CD14-positive monocyte (primary cell): ENCODE measurements around the gene BRICD5. TPM values are rescaled to one million over a fixed set of nuclear protein-coding genes. Genes with fewer than 3 reads are reported as not detected.

ENCODE experiments used
- DNase-seq, 3 donors: peaks; one replicate each; pipeline ENCODE4 v3.0.0-alpha.2; 2011 to 2022
- H2AFZ ChIP-seq: 2 replicates; pipeline ENCODE4 v1.6.0; 2012; ENCODE audit warnings: mild to moderate bottlenecking, low read depth, low read length, inconsistent platforms; ENCODE audit not compliant: insufficient read depth, poor library complexity, severe bottlenecking
- H3K27ac ChIP-seq, 2 donors: 1 replicate in 1 of 2; 2 replicates in 1 of 2; pipeline ENCODE4 v1.5.1; 2012 to 2013; ENCODE audit warnings: low read length in 2 of 2, control low read depth in 1 of 2, inconsistent platforms in 1 of 2, low read depth in 1 of 2, mild to moderate bottlenecking in 1 of 2
- H3K27me3 ChIP-seq, 2 donors: one replicate each; pipeline versions ENCODE4 v1.6.0 to v1.6.1; 2011 to 2013; ENCODE audit warnings: low read length in 2 of 2; ENCODE audit not compliant: control insufficient read depth in 2 of 2, insufficient read depth in 2 of 2
- H3K36me3 ChIP-seq, 2 donors: replicated peaks in 1 of 2; 1 replicate in 1 of 2; 2 replicates in 1 of 2; pipeline versions ENCODE4 v1.5.1 to v1.6.1; 2012 to 2013; ENCODE audit warnings: low read length in 2 of 2, control low read depth in 1 of 2, inconsistent platforms in 1 of 2, mild to moderate bottlenecking in 1 of 2; ENCODE audit not compliant: insufficient read depth in 2 of 2, control insufficient read depth in 1 of 2
- H3K4me1 ChIP-seq, 2 donors: 1 replicate in 1 of 2; 2 replicates in 1 of 2; pipeline versions ENCODE4 v1.5.1 to v1.6.1; 2012 to 2013; ENCODE audit warnings: low read length in 2 of 2, control low read depth in 1 of 2, inconsistent platforms in 1 of 2, mild to moderate bottlenecking in 1 of 2, moderate library complexity in 1 of 2; ENCODE audit not compliant: insufficient read depth in 2 of 2, control insufficient read depth in 1 of 2
- H3K4me2 ChIP-seq: replicated peaks from 2 replicates; pipeline ENCODE3; 2012; ENCODE audit warnings: low read length, moderate library complexity, mild to moderate bottlenecking; ENCODE audit not compliant: poor library complexity, severe bottlenecking; ENCODE audit errors: extremely low read depth
- H3K4me3 ChIP-seq, 3 experiments: fragments of 200-600 bp in 1 of 3; sonication (generic) in 1 of 3; replicated peaks in 1 of 3; 1 replicate in 2 of 3; 2 replicates in 1 of 3; pipeline ENCODE4 v1.5.1; 2011 to 2013; ENCODE audit warnings: low read length in 3 of 3, mild to moderate bottlenecking in 3 of 3, control low read depth in 2 of 3, low read depth in 2 of 3, inconsistent platforms in 1 of 3, moderate library complexity in 1 of 3
- H3K79me2 ChIP-seq: 2 replicates; pipeline ENCODE4 v1.6.0; 2012; ENCODE audit warnings: mild to moderate bottlenecking, control low read depth, inconsistent platforms, low read length, moderate library complexity; ENCODE audit not compliant: insufficient read depth
- H3K9ac ChIP-seq: 2 replicates; pipeline ENCODE4 v1.6.0; 2017; ENCODE audit warnings: low read length, mild to moderate bottlenecking; ENCODE audit not compliant: insufficient read depth, poor library complexity, severe bottlenecking
- H3K9me3 ChIP-seq, 2 donors: replicated peaks in 1 of 2; 1 replicate in 1 of 2; 2 replicates in 1 of 2; pipeline versions ENCODE4 v1.5.1 to v1.6.1; 2012 to 2013; ENCODE audit warnings: low read length in 2 of 2, control low read depth in 1 of 2; ENCODE audit not compliant: control insufficient read depth in 1 of 2, insufficient read depth in 1 of 2
- H4K20me1 ChIP-seq: 2 replicates; pipeline ENCODE4 v1.6.0; 2012; ENCODE audit warnings: mild to moderate bottlenecking, low read length, control low read depth, moderate library complexity; ENCODE audit not compliant: insufficient read depth
- H3K27ac Mint-ChIP-seq, 7 donors: one replicate each; pipeline ENCODE4 v1.8.0; 2020; ENCODE audit warnings: mild to moderate bottlenecking in 7 of 7, mixed read lengths in 7 of 7, moderate library complexity in 6 of 7, inconsistent platforms in 2 of 7
- H3K27me3 Mint-ChIP-seq, 3 donors: one replicate each; pipeline ENCODE4 v1.8.0; 2021 to 2022; ENCODE audit warnings: low read depth in 3 of 3, mild to moderate bottlenecking in 3 of 3, mixed read lengths in 3 of 3, moderate library complexity in 3 of 3, inconsistent platforms in 1 of 3
- H3K36me3 Mint-ChIP-seq, 2 donors: one replicate each; pipeline ENCODE4 v1.8.0; 2020; ENCODE audit warnings: mixed read lengths in 2 of 2, inconsistent platforms in 1 of 2, mild to moderate bottlenecking in 1 of 2
- H3K4me1 Mint-ChIP-seq: one replicate; pipeline ENCODE4 v1.8.0; 2020; ENCODE audit warnings: mild to moderate bottlenecking, mixed read lengths
- H3K4me3 Mint-ChIP-seq, 2 donors: one replicate each; pipeline ENCODE4 v1.8.0; 2020; ENCODE audit warnings: mild to moderate bottlenecking in 2 of 2, mixed read lengths in 2 of 2, moderate library complexity in 1 of 2
- H3K9me3 Mint-ChIP-seq, 7 donors: one replicate each; pipeline ENCODE4 v1.8.0; 2020 to 2022; ENCODE audit warnings: mixed read lengths in 7 of 7, mild to moderate bottlenecking in 6 of 7, moderate library complexity in 6 of 7, inconsistent platforms in 2 of 7
- WGBS: methylation state at CpG from one replicate; pipeline ENCODE4 v1.1.5; 2013; ENCODE audit warnings: missing lambda C conversion rate; ENCODE audit not compliant: insufficient coverage; 5-methylcytosine and 5-hydroxymethylcytosine counted together
- intact Hi-C, 2 donors: fragments of 100-400 bp; cut with micrococcal nuclease; formaldehyde crosslinking; loops; one replicate each; pipeline versions ENCODE4 v1.15.0 to v1.15.1; 2023
- polyA plus RNA-seq, 3 donors: library from polyadenylated mRNA; depleted of rRNA in 1 of 3; unstranded in 2 of 3; stranded (reverse) in 1 of 3; fragments of 300-500 nt in 2 of 3; fragments of >200 nt in 1 of 3; fragmentation: Illumina TruSeq in 2 of 3; gene quantifications; 1 replicate in 2 of 3; 2 replicates in 1 of 3; pipeline ENCODE4 v1.2.3, GENCODE V29; 2012 to 2021
- TF ChIP-seq, protein P1 (sequence below): fragments of 200-600 bp; IDR thresholded peaks from one replicate; pipeline ENCODE4 v1.8.0; 2022; ENCODE audit warnings: antibody characterized with exemption, mild to moderate bottlenecking

The BRICD5 gene
- polyA plus RNA-seq, 3 donors = 8.8 TPM; not detected in 2

- WGBS = 88% methylated on average over 11 of the region's 20 CpGs
- intact Hi-C loops = no loop called here
- DNase-seq = no peak
- H3K4me1 ChIP-seq = peaks cover 13 to 22% of the 10 kb centered on the region in 2 donors
- no peak overlapping the region for H3K27ac ChIP-seq
- peaks cover 0 to 7% of the 10 kb centered on the region in 2 donors for H3K9me3 ChIP-seq
- H3K27ac Mint-ChIP-seq = no peak overlapping the region
- H3K4me3 Mint-ChIP-seq = no peak overlapping the region
- peaks cover 8 to 12% of the 10 kb centered on the region in 2 donors for H3K36me3 ChIP-seq
- no peak overlapping the region for H2AFZ ChIP-seq
- no peak overlapping the region for H3K4me2 ChIP-seq
- H4K20me1 ChIP-seq = peaks cover 84% of the 10 kb centered on the region
- H3K4me3 ChIP-seq = no peak overlapping the region
- peaks cover 7 to 18% of the 10 kb centered on the region in 2 donors for H3K36me3 Mint-ChIP-seq
- H3K9ac ChIP-seq = no peak overlapping the region
- H3K27me3 Mint-ChIP-seq = peaks cover 0 to 2% (median 0%) of the 10 kb centered on the region in 3 donors
- peaks cover 19% of the 10 kb centered on the region for H3K4me1 Mint-ChIP-seq
- H3K27me3 ChIP-seq = no peaks in the 10 kb centered on the region
- H3K9me3 Mint-ChIP-seq = peaks cover 0 to 14% (median 4%) of the 10 kb centered on the region in 7 donors
- TF ChIP-seq, protein P1, sequence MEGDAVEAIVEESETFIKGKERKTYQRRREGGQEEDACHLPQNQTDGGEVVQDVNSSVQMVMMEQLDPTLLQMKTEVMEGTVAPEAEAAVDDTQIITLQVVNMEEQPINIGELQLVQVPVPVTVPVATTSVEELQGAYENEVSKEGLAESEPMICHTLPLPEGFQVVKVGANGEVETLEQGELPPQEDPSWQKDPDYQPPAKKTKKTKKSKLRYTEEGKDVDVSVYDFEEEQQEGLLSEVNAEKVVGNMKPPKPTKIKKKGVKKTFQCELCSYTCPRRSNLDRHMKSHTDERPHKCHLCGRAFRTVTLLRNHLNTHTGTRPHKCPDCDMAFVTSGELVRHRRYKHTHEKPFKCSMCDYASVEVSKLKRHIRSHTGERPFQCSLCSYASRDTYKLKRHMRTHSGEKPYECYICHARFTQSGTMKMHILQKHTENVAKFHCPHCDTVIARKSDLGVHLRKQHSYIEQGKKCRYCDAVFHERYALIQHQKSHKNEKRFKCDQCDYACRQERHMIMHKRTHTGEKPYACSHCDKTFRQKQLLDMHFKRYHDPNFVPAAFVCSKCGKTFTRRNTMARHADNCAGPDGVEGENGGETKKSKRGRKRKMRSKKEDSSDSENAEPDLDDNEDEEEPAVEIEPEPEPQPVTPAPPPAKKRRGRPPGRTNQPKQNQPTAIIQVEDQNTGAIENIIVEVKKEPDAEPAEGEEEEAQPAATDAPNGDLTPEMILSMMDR = no peak
- H3K79me2 ChIP-seq = peaks cover 87% of the 10 kb centered on the region
These were observed 49.6 kb downstream of the BRICD5 start for GRCh38 chr16:2160915-2161551.

Other genes with a start within 250 kb of the BRICD5 start
- 1,000 to 10,000 TPM; 1,849 to 2,136 (median 1,893) TPM for gene RPS2, start 246.0 kb downstream of the BRICD5 start, polyA plus RNA-seq
- gene RNF151, start 244.0 kb downstream of the BRICD5 start, polyA plus RNA-seq = not detected
- gene TBL3, start 238.8 kb downstream of the BRICD5 start, polyA plus RNA-seq = 10 to 100 TPM; 33.9 to 37.8 (median 36.0) TPM
- under 1 TPM in 1 of 3 donors, not detected in 2; 0.09 TPM for gene NOXO1, start 229.4 kb downstream of the BRICD5 start, polyA plus RNA-seq
- 10 to 100 TPM in 2 of 3 donors, 1 to 10 TPM in 1; 8.1 to 22.7 (median 22.4) TPM for gene GFER, start 226.7 kb downstream of the BRICD5 start, polyA plus RNA-seq
- gene SYNGR3, start 220.9 kb downstream of the BRICD5 start, polyA plus RNA-seq = under 1 TPM in 2 of 3 donors, not detected in 1; 0.20 to 0.29 TPM
- 10 to 100 TPM in 1 of 3 donors, 1 to 10 TPM in 2; 1.4 to 42.1 (median 1.5) TPM for gene ZNF598, start 201.0 kb downstream of the BRICD5 start, polyA plus RNA-seq
- gene NPW, start 191.1 kb downstream of the BRICD5 start, polyA plus RNA-seq = not detected
- gene NHERF2, start 184.0 kb downstream of the BRICD5 start, polyA plus RNA-seq = 1 to 10 TPM in 1 of 3 donors, under 1 TPM in 2; 0.66 to 8.2 (median 0.78) TPM
- gene NTHL1, start 163.0 kb downstream of the BRICD5 start, polyA plus RNA-seq = 10 to 100 TPM in 1 of 3 donors, 1 to 10 TPM in 2; 9.2 to 22.4 (median 9.6) TPM
- 10 to 100 TPM; 11.7 to 95.1 (median 20.8) TPM for gene TSC2, start 162.9 kb downstream of the BRICD5 start, polyA plus RNA-seq
- gene PKD1, start 75.0 kb downstream of the BRICD5 start, polyA plus RNA-seq = 10 to 100 TPM in 1 of 3 donors, 1 to 10 TPM in 1, under 1 TPM in 1; 0.22 to 53.8 (median 1.6) TPM
- gene RAB26, start 62.2 kb downstream of the BRICD5 start, polyA plus RNA-seq = not detected
- 10 to 100 TPM in 1 of 3 donors, 1 to 10 TPM in 2; 5.9 to 41.9 (median 6.7) TPM for gene TRAF7, start 55.1 kb downstream of the BRICD5 start, polyA plus RNA-seq
- not detected for gene CASKIN1, start 14.3 kb downstream of the BRICD5 start, polyA plus RNA-seq
- gene MLST8, start 5.4 kb downstream of the BRICD5 start, polyA plus RNA-seq = 10 to 100 TPM; 29.9 to 54.3 (median 30.5) TPM
- 10 to 100 TPM in 2 of 3 donors, 1 to 10 TPM in 1; 7.2 to 20.2 (median 19.2) TPM for gene PGP, start 4.0 kb upstream of the BRICD5 start, polyA plus RNA-seq
- gene E4F1, start 12.7 kb upstream of the BRICD5 start, polyA plus RNA-seq = 10 to 100 TPM in 1 of 3 donors, 1 to 10 TPM in 2; 4.9 to 50.9 (median 5.8) TPM
- 1 to 10 TPM in 1 of 3 donors, not detected in 2; 1.1 TPM for gene DNASE1L2, start 25.6 kb upstream of the BRICD5 start, polyA plus RNA-seq
- 10 to 100 TPM; 29.9 to 74.5 (median 52.3) TPM for gene ECI1, start 40.7 kb upstream of the BRICD5 start, polyA plus RNA-seq
- 100 to 1,000 TPM in 2 of 3 donors, 10 to 100 TPM in 1; 93.7 to 176 (median 106) TPM for gene RNPS1, start 57.3 kb upstream of the BRICD5 start, polyA plus RNA-seq
- gene ABCA3, start 129.9 kb upstream of the BRICD5 start, polyA plus RNA-seq = 1 to 10 TPM in 1 of 3 donors, under 1 TPM in 2; 0.06 to 1.2 (median 0.68) TPM
- gene CCNF, start 218.6 kb upstream of the BRICD5 start, polyA plus RNA-seq = under 1 TPM; 0.34 to 0.97 (median 0.68) TPM
- under 1 TPM in 1 of 3 donors, not detected in 2; 0.28 TPM for gene TEDC2, start 249.2 kb upstream of the BRICD5 start, polyA plus RNA-seq